Measurements from ENCODE around the gene NPIPA5. TPM values are rescaled to one million over a fixed set of nuclear protein-coding genes. Genes with fewer than 3 reads are reported as not detected.

The NPIPA5 gene
- total and polyA plus RNA-seq, 2 of the 13 experiments (the other 11 are each of a cell fraction or from before 2014, with no cell fraction given) = 9.7 to 21.5 TPM

GRCh38 chr16:15398618-15399316 is 20.7 kb upstream of the NPIPA5 start (continued):
- TF ChIP-seq NFAT5 (CRISPR knock-in tag; IDR thresholded peaks at IDR 0.05) (no peak), RAD51 (IDR thresholded peaks at IDR 0.05; ENCODE audit: borderline replicate concordance) (no peak), HNF1A (IDR thresholded peaks at IDR 0.05; ENCODE audit: low read depth) (peak; percentile 82), HNF1A (CRISPR knock-in tag; IDR thresholded peaks at IDR 0.05; ENCODE audit: borderline replicate concordance) (peak; percentile 90), ZNF274 (CRISPR knock-in tag; IDR thresholded peaks at IDR 0.05) (peak; percentile 66; the same call in 1 of the 2 replicates), JARID2 (CRISPR knock-in tag; IDR thresholded peaks at IDR 0.05; ENCODE audit: insufficient replicate concordance) (no peak), SRSF9 (IDR thresholded peaks at IDR 0.05; ENCODE audit: borderline replicate concordance, insufficient read depth, low read depth, low read length, poor library complexity, severe bottlenecking) (no peak), NFKB2 (CRISPR knock-in tag; IDR thresholded peaks at IDR 0.05; ENCODE audit: borderline replicate concordance) (no peak), EZH2 (conservative IDR thresholded peaks at IDR 0.05; ENCODE audit: low read depth, low read length) (no peak), ZNF777 (CRISPR knock-in tag; IDR thresholded peaks at IDR 0.05) (no peak), SNAPC2 (CRISPR knock-in tag; IDR thresholded peaks at IDR 0.05) (peak; percentile 89; the same call in 1 of the 2 replicates), AHDC1 (CRISPR knock-in tag; IDR thresholded peaks at IDR 0.05; ENCODE audit: borderline replicate concordance) (peak; percentile 95; the same call in 1 of the 2 replicates), ZNF331 (CRISPR knock-in tag; IDR thresholded peaks at IDR 0.05) (peak; percentile 97), U2AF1 (optimal IDR thresholded peaks at IDR 0.05; ENCODE audit: low read depth, low read length) (no peak)

Data from HepG2 (cell line).